GM21381 (cell line): ENCODE results near the gene CCNY.
"Not testable (repeated sequence)": the region's sequence is repeated elsewhere in the genome, so short reads cannot be mapped to it uniquely, and the experiment has no call there.

Experiments used
- ATAC-seq: cut with Tn5 transposase; IDR thresholded peaks from one replicate; pipeline ENCODE4 v1.9.1; 2021; ENCODE audit warnings: mild to moderate bottlenecking, moderate library complexity; ENCODE audit not compliant: unreplicated experiment

CCNY gene

DNA sequence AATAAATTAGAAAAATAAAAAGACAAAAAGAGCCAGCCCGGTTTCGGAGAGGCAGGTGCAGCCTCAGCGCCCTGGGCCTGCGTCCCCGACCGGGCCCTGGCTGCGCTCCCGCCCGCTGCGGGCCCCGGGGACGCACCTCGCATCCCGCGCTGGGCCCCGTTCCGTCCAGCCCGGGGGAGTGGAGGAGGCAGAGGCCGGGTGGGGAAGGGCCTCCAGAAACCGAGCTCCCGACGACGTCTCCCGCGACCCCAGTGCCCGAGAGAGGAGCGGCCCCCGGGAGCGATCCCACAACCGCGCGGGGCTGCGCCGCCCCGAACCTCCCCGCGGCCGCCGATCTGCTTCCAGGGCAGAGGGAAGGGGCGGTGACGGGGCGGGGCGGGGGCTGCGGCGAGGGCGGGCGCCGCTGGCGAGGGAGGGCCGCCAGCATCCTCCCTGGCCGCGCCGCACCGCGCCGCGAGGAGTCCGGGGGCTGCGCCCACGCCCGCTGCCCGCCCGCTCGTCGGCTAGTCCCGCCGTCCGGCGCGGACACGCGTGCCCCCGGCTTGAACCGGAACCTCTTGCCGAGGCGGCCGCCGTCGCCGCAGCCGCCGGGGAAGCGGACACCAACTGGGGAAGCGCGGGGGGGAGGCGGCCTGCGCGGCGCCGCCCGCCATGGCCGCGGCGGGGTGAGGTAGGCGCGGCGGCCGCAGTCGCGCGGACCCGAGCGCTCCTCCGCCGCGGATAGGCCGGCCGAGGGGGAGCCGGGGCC, at the start of gene CCNY:
CCNY (plus strand) TSS at position 426 of the 748 bp plus-strand sequence. CDS start 545 bp downstream, outside the sequence.
- ATAC-seq = peak; percentile 63

DNA sequence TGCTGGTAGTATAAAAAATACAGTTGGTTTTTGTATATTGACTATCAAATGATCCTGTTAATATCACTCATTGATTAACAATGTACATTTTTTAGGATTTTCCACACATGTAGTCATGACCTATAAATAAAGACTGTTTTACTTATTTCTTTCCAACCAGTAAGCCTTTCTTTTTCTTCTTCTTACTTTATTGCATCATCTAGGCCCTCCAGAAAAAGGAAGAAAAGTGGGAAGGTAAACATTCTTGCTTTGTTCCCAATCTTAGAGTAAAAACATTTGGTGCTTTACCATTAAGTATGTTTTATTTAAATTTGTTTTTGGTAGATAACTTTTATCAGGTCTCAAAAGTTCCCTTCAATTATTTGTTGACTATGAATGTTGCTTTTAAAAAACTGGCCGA, 47.1 kb upstream of the CCNY start:
- ATAC-seq = no peak

DNA sequence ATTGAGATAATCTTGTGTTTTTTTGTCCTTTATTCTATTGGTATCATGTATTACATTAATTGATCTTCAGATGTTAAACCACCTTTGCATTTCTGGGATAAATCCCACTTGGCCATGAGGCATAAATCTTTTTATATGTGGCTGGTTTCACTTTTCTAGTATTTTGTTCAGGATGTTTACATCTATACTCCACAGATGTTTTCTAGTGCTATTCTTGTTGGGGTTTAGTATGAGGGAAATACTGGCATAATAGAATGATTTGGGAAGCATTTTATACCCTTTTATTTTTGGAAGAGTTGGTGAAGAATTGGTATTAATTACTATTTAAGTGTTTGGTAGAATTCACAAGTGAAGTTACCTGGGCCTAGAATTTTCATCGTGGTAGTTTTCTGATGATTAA, 41.8 kb upstream of the CCNY start:
- no peak for ATAC-seq

DNA sequence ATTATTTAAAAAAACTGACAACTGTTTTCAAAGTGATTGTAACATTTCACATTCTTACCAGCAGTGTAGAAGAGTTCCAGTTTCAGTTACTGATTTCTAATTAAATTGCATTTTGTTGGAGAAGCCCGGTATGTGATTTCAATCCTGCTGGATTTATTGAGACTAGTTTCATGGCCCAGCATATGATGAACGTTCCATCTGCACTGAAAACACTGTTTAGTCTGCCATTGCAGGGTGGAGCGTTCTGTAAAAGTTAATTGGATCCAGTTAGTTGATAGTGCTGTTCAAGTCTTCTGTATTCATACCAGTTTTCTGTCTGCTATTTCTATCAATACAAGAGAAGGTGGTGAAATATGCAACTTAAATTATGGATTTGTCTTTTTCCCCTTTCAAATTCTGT, 37.3 kb upstream of the CCNY start:
- ATAC-seq = no peak

DNA sequence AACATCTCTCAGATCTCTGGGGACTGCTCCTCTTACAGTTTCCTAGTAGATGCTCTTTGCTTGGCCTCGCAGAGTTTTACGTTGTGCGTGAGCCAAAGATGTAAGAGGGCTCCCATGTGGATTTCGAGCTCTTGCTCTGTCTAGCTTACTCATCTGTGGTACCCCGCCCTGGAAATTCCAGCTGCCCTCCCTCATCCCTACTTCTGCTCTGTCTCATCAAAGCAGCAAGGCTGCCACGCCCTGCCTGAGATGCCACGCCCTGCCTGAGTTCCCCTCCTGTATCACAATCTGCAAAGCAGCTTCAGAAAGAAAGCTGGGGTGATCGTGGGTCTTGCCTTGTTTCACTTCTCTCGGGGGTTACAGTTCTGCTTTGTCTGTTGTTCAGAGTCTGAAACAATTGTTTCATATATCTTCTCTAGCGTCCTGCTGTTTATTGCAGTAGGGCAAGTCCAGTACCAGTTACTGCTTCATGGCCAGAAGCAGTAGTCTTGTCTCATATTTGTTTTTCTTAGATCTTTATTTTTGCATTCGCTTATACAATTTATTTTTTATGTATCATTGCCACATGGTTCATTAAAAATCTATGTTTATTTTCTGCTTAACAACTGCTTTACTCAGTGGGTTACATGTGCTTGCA, 36.1 kb upstream of the CCNY start:
- peak; percentile 83 for ATAC-seq

DNA sequence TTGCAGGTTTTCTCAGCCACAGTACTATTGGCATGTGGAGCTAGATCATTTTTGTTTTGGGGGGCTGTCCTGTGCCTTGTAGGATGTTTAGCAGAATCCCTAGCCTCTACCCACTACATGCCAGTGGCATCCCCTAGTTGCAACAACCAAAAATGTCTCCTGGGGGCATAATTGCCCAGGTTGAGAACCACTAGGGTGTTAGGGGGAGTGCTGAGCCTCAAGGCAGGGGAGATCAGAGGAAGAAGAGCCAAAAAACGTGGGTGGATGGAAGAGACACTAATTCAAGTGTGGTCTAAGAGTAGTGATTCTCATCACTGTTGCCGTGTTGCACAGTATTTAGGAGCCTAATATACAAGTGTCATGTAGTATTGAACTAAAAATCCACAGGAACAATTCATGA, 31.7 kb upstream of the CCNY start:
- no peak for ATAC-seq

DNA sequence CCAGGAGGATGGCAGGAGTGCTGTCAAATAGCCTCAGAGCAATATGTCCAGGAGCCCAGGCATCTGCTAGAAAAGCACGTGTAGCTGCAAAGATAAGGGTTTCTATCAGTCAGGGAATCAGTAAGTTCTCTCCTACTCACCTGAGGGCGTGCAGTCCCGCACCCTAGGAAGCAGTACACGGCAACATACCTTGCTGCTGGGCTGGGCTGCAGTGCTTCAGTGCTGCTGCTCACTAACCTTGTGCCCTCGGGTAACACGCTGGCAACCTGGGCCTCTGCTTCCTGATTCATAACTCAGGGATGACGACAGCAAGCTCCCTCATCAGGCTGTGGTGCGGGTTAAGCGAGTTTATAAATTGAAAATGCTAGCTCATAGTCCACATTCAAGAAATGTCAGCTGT, 29.5 kb upstream of the CCNY start:
- ATAC-seq = no peak

DNA sequence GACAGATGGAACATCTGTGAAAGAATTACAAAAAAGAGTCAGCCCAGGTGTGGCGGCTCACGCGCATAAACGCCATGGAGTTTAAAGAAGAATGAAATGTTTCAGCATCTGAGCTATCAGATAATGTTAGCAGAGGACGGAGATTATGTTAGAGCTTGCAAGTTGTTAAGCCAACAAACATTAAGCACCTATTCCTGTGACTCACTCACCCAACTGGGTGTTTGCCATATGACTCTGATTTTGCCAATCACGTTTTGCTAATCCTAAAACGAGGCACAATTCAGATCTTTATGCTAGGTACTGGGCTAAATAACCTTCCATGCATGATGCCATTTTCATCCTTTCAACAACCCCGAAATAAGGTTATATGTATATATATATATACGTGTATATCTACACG, 29.0 kb upstream of the CCNY start:
- no peak for ATAC-seq

DNA sequence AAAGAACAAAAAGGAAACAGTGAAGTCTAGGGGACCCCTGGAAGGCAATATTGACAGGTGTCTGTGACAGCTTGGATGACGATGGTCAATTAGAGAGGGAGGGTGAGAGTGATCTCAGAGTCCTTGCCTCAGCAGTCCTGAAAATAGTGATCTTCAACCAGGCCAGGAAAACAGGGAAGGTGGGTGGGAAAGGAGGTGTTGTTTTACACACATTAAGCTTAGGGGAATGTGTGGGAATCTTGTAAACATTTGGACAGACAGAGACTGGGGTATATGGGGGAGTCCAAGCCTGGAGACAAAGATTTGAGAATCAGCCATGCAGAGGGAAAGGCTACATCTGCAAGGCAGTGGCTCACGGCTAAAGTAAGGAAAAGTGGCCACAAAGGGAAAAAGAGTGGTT, 27.5 kb upstream of the CCNY start:
- ATAC-seq = no peak

DNA sequence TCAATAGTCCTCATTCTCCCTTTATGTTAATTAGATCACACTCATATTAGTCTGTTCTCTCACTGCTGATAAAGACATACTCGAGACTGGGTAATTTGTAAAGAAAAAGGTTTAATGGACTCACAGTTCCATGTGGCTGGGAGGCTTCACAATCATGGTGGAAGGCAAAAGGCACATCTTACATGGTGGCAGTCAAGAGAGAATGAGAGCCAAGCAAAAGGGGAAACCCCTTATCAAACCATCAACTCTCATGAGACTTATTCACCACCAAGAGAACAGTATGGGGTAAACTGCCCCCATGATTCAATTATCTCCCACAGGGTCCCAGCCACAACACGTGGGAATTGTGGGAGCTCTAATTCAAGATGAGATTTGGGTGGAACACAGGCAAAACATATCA, 22.2 kb upstream of the CCNY start:
- not testable (repeated sequence) for ATAC-seq

DNA sequence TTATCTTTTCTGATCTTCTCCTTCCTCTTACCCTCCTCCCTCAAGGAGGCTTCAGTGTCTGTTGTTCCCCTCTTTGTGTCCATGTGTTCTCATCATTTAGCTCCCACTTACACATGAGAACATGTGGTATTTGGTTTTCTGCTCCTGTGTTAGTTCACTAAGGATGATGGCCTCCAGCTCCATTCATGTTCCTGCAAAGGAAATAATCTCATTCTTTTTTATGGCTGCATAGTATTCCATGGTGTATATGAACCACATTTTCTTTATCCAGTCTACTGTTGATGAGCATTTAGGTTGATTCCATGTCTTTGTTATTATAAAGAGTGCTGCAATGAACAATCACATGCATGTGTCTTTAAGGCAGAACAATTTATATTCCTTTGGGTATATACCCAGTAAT, 21.1 kb upstream of the CCNY start:
- not testable (repeated sequence) for ATAC-seq

DNA sequence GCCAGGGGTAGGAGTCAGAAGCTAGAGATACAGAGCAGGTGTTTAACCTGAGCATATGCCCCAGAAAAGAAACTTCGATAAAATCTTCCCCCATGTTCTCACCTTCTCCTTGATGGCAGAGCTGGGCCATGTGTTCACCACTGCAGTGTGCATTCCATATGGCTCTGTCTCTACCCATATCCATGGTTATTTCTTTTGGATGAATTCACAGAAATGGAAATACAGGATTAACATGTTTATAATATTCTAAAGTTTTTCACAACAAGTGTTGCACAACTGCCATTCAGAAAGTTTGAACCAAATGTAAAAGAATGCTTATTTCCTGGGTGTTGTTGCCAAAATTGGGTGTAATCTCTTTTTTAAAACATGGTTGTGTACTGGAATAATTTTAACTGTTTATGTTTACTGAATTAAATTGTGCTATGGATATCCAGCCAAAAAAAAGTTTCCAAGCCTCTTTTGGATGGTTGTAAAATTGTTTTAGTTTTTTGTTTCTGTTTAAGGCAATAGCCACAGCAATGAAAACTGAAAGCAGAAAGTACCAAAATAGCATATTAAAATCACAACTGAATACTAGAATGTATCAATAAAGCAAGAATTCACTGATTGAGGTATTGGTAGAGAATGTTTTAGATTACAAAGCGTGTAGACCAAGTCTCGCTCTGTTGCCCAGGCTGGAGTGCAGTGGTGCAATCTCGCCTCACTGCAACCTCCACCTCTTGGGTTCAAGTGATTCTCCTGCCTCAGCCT, 19.9 kb upstream of the CCNY start:
- ATAC-seq = no peak

DNA sequence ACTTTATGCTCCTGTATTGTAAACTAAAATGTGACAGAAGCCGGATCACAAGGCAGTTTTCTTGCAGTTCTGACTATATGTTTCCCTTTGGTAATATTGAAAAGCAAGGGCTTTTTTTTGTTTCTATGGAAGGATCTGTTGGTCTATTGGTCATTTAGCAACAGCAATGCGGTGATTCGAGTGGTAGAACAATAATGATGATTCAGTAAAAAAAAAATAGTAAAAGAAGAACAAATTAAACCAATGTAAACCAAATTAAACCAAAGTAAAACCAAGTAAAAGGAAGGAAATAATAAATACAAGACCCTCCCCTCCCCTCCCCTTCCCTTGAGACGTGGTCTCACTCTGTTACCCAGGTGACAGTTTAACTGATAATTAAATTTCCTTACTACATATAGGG, 17.8 kb upstream of the CCNY start:
- ATAC-seq = no peak

DNA sequence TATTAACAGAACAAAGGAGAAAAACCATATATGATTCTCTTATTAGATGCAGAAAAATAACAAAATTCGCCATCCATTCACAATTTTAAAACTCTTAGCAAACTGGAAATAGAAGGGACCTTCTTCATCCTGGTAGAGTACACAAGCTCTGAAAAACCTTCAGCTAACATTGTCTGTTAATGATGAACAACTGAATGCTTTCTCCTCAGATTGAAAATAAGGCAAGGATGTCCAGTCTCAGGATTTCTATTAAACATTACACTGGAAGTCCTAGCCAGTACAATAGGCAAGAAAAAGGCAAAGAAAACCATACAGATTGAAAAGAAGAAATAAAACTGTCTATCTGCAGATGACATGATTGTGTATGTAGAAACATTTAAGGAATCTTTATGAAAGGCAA, 16.0 kb upstream of the CCNY start:
- ATAC-seq = no peak

DNA sequence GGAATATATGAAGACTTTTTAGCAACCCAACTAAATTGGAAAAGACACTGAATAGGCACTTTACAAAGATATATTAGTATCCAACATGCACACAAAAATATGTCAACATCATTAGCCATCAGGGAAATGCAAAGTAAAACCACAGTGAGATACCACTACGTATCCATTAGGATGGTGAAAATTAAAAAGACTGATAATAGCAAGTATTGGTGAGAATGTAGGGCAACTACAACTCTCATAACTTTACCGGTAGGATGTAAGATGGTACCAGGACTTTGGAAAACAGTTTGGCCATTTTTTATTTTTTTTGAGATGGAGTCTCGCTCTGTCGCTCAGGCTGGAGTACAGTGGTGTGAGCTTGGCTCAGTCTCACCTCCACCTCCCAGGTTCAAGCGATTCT, 13.7 kb upstream of the CCNY start:
- no peak for ATAC-seq

DNA sequence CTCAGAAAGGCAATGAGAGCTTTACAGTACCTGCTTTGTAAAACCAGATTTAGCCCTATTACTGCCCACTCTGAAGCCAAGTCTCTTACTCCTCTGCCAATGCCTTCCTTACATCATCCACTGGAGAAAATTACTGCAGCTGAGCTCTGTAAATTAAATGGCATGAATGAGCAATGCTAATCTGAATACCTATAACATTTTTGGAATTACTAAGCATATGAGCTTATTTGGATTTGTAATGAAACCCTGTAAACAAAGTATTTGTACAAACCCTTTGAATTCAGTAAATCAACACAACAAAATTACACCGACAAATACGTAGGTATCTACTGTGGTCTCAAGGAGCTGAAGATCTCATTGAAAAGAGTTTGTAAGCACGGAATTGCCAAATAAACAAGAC, 12.1 kb upstream of the CCNY start:
- no peak for ATAC-seq

DNA sequence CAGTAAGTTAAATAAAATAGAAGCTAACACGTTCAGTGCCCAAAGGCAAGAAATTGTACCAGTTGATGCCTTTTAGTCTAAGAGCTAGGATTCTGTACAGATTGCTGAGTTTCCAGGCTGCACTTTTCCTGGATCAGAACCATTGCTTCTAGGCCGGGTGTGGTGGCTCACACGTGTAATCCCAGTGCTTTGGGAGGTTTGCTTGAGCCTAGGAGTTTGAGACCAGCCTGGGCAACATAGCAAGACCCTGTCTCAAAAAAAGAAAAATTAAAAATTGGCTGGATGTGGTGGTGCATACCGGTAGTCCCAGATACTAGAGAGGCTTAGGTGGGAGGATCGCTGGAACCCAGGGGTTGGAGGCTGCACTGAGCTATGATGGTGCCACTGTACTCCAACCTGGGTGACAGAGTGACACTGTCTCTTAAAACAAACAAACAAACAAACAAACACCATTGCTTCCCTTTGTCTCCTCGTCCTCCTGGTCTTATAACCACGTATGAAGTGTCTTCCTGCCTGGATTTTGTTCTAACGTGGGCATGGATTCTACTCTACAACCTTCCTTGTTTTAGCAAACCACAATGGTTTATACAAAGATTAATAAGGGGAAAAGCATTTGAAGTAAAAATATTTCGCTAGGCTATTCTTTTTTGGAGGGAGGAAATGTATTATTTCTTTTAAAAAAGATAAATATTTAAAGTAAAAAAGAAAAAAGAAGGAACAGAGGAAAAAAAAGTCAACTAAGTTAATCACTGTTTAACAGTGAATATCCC, 9.7 kb upstream of the CCNY start:
- ATAC-seq = no peak

DNA sequence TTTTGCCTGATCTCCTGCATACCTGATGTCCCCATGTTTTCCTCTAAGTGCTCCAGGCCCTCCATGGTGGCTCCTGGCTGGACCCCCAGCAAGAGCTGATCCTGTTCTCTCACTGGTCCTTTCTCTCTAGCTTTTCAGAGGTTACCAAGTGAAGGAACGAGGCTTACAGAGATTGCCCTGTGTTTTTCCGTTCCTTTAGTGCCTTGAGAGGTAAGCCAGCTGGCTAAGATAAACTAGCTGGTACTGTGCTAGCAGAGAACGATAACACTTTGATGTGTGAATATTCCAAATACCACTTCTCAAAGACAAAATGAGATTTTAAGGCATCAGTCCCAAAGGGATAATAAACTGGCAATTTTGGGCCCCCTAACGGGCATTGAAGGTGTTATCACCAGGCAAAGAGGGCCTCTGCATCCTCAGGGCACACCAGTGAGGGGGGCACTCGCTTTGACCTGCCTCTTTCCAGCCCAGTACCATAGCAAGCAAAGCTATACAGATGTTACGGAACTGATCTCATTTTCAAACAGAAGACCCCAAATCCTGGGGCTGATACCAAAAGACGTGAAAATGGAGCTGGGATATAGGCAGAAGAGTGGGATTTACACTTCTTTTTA, 8.4 kb upstream of the CCNY start:
- no peak for ATAC-seq

DNA sequence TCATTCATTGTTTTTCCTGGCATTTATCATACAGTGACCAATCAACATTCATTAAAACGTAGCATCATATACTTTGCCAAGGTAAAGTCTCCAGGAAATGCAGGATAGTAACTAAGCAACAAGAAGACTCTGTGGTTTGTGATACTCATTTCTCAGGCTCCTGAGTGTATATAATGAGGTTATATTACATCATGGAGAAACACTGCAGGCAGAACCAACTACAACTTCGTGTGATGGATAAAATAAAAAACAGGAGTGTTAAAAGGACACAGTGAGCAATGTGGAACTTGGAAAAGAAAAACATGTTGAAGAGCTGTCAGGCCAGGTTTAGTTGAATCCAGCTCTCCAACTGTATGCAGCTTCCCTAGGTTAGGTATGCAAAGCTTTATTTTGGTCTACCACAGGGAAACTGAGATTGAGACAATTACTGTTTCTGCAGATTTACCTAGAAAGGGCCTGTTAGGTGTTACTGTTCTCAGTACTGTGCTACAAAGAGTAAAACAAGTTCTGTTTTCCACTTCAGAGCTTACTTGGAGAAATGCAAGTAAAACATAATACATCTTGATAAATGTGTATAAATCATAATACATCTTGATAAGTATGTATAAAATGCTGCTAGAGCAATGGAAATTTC, 7.8 kb upstream of the CCNY start:
- ATAC-seq = no peak

DNA sequence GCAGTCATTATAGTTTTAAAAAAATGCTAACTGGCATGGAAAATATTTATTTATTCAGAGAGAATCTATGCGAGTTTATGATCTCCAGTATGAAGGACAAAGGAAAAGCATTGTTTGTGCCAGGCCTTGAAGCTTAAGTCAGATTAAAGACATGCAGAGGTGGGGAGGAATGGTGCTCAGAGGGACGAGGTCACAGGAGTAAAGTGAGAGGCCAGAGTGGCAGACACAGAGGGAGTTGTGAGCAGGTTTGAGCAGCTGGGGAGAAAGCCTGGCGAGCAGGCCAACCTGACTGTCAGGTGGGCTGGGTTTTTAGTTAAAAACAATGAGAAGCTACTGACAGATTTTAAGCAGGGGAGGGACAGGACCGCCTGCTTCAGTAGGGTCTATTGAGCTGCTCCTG, 6.8 kb upstream of the CCNY start:
- ATAC-seq = no peak
